Spinal cord (tissue), 10 donors: ENCODE measurements around the gene DNAH8. TPM values are rescaled to one million over a fixed set of nuclear protein-coding genes. Genes with fewer than 3 reads are reported as not detected.

Experiments used
- DNase-seq, 6 donors: peaks; one replicate each; pipeline versions ENCODE4 v3.0.0 to v3.0.0-alpha.2; 2013 to 2015; ENCODE audit warnings: low spot score in 6 of 6, low read depth in 4 of 6
- H3K27ac ChIP-seq: one replicate; pipeline ENCODE4 v1.5.1; 2013; ENCODE audit warnings: low read depth, low read length, control low read depth
- H3K27me3 ChIP-seq: one replicate; pipeline ENCODE4 v1.6.1; 2013; ENCODE audit warnings: low read length; ENCODE audit not compliant: control insufficient read depth, insufficient read depth
- H3K36me3 ChIP-seq: one replicate; pipeline ENCODE4 v1.6.1; 2013; ENCODE audit warnings: low read length; ENCODE audit not compliant: control insufficient read depth, insufficient read depth
- H3K4me1 ChIP-seq: one replicate; pipeline ENCODE4 v1.6.1; 2013; ENCODE audit warnings: low read length; ENCODE audit not compliant: control insufficient read depth, insufficient read depth
- H3K4me3 ChIP-seq: one replicate; pipeline ENCODE4 v1.5.1; 2013; ENCODE audit warnings: low read depth, low read length, control low read depth
- H3K9me3 ChIP-seq: one replicate; pipeline ENCODE4 v1.6.1; 2013; ENCODE audit warnings: low read length; ENCODE audit not compliant: control insufficient read depth, insufficient read depth
- WGBS: methylation state at CpG from one replicate; pipeline ENCODE4 v1.1.5; 2013; ENCODE audit warnings: missing lambda C conversion rate; ENCODE audit not compliant: insufficient coverage; 5-methylcytosine and 5-hydroxymethylcytosine counted together
- polyA plus RNA-seq, 2 donors: library from polyadenylated mRNA; unstranded; fragments of 120-200 nt; gene quantifications; one replicate each; pipeline ENCODE4 v1.2.1, GENCODE V29; 2013; ENCODE audit not compliant: insufficient read length in 2 of 2
- total RNA-seq, 2 donors: library from RNA; depleted of rRNA in 1 of 2; stranded (reverse); fragments of 120-200 nt in 1 of 2; fragments of >200 nt in 1 of 2; gene quantifications; one replicate each; pipeline versions ENCODE4 v1.2.3 to v1.2.4, GENCODE V29; 2013 to 2014
- donor health status: healthy.

The DNAH8 gene
- total and polyA plus RNA-seq, 4 donors, result 0.03 to 0.17 (median 0.08) TPM

- Histone ChIP-seq H3K9me3 (no peaks in the 10 kb centered on the region), H3K4me1 (peaks cover 3% of the 10 kb centered on the region), H3K27me3 (no peaks in the 10 kb centered on the region), H3K4me3 (no peak overlapping the region), H3K27ac (no peak overlapping the region), H3K36me3 (no peaks in the 10 kb centered on the region)
- WGBS, result no CpG with 5 or more reads among the region's 1 CpG
- no peak for DNase-seq
Observed at GRCh38 chr6:38944655-38945279, 229.7 kb downstream of the DNAH8 start.

DNA sequence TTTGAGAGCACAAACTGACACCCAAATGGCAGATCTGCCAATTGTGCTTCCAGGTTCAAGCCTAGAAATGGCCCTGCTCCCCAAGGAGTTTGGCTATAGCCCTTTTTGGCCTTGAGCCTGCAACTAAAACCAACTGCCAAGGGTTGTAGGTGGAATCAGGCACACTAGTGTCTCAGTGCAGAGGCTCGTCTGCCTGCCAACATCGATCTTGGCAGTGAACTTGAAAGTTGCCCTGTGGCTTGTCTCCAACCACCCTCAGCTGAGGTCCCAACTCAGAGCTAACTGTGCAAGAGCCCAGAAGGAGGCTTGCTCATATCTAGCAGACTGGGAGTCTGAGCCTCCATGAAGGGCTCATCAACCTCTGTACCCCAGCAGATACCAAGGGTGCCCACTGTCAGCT is 240.8 kb downstream of the DNAH8 start:
- WGBS, result 90% methylated on average over 2 of the region's 2 CpGs
- H3K4me3 ChIP-seq, result no peak overlapping the region
- DNase-seq, result peak in 1 of 6 donors; percentile 60
- H3K27ac ChIP-seq, result no peak overlapping the region
- H3K9me3 ChIP-seq, result no peaks in the 10 kb centered on the region
- peaks cover 8% of the 10 kb centered on the region for H3K4me1 ChIP-seq
- H3K27me3 ChIP-seq, result no peaks in the 10 kb centered on the region
- H3K36me3 ChIP-seq, result no peaks in the 10 kb centered on the region

DNA sequence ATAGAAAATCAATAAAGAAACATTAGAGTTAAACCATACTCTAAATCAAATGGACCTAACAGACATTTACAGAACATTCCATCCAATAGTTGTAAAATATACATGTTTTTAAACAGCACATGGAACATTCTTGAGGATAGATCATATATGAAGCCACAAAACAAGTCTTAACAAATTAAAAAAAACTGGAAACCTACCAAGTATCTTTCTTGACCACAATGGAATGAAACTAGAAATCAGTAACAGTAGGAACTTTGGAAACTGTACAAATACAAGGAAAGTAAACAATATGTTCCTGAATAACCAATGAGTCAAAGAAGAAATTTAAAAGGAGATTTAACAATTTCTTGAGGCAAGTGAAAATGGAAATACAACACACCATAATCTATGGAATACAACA is 242.3 kb downstream of the DNAH8 start:
- peaks cover 8% of the 10 kb centered on the region for H3K4me1 ChIP-seq
- no peak overlapping the region for H3K4me3 ChIP-seq
- H3K27ac ChIP-seq, result no peak overlapping the region
- no peaks in the 10 kb centered on the region for H3K27me3 ChIP-seq
- DNase-seq, result no peak
- H3K36me3 ChIP-seq, result no peaks in the 10 kb centered on the region
- H3K9me3 ChIP-seq, result no peaks in the 10 kb centered on the region

DNA sequence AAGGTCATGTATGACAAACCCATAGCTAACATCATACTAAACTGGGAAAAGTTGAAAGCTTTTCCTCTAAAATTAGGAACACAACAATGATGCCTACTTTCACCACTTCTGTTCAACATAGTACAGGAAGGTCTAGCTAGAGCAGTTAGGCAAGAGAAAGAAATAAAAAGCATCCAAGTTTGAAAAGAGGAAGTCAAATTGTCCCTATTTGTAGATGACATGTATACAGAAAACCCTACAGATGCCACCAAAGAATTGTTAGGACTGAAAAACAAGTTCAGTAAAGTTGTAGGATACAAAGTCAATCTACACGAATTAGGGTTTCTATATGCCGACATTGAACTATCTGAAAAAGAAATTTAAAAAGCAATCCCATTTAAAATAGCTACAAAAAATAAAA is 244.0 kb downstream of the DNAH8 start:
- H3K4me3 ChIP-seq, result no peak overlapping the region
- no CpG with 5 or more reads among the region's 2 CpGs for WGBS
- H3K9me3 ChIP-seq, result no peaks in the 10 kb centered on the region
- H3K36me3 ChIP-seq, result no peaks in the 10 kb centered on the region
- DNase-seq, result no peak
- H3K27me3 ChIP-seq, result no peaks in the 10 kb centered on the region
- H3K27ac ChIP-seq, result no peak overlapping the region
- H3K4me1 ChIP-seq, result peaks cover 8% of the 10 kb centered on the region

GRCh38 chr6:38968702-38969149 is 253.6 kb downstream of the DNAH8 start:
- no peak overlapping the region for H3K27ac ChIP-seq
- no peak overlapping the region for H3K4me3 ChIP-seq
- H3K36me3 ChIP-seq, result no peaks in the 10 kb centered on the region
- H3K27me3 ChIP-seq, result no peaks in the 10 kb centered on the region
- DNase-seq, result no peak
- no peaks in the 10 kb centered on the region for H3K9me3 ChIP-seq
- no peaks in the 10 kb centered on the region for H3K4me1 ChIP-seq

DNA sequence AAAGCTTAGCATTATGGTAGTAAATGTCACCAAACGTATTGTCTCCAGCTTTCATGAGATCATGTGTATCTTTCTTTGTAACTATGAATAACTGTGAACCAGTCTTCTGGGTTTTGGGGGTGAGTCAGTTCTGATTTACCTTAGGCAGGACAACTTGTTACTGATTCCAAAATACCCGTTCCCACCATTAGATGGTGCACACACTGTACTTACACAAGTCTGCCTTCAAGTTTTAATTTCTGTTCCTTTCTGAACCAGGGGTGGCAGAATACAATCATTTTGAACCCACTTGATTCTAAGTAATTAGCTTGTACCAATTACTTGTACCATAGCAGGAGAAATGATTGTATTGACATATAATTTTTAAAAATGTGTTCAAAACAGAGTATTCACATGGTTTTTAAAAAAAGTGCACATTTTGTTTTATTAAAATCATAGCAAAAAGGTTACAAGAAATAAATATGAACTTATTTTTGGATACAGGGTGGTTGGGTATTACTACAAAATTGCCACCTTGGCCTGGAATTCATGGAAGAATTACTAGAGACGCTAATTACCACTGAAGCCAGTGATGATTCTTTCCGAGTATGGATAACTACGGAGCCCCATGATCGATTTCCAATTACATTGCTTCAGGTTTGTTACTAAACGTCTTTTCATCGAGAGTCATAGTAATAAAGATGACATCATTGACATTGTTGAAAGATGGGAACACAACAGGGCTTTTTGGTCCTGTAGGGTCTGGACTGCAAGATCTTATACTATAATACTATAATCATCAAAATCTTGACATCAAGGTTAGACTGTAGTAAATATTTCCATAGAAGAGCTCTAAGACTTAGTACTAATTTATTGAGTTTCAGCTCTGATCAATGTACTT is 258.3 kb downstream of the DNAH8 start:
- H3K27ac ChIP-seq, result no peak overlapping the region
- no peaks in the 10 kb centered on the region for H3K27me3 ChIP-seq
- peak; percentile 18 to 94 (median 57) for DNase-seq
- H3K36me3 ChIP-seq, result no peaks in the 10 kb centered on the region
- no peaks in the 10 kb centered on the region for H3K9me3 ChIP-seq
- no peak overlapping the region for H3K4me3 ChIP-seq
- peaks cover 5% of the 10 kb centered on the region for H3K4me1 ChIP-seq
- WGBS, result 73% methylated on average over 5 of the region's 8 CpGs

- Histone ChIP-seq H3K4me1 (peaks cover 5% of the 10 kb centered on the region), H3K27me3 (no peaks in the 10 kb centered on the region), H3K4me3 (no peak overlapping the region), H3K9me3 (no peaks in the 10 kb centered on the region), H3K27ac (no peak overlapping the region), H3K36me3 (no peaks in the 10 kb centered on the region)
- 86% methylated on average over 2 of the region's 7 CpGs for WGBS
- DNase-seq, result peak in 1 of 6 donors; percentile 23
Observed at GRCh38 chr6:38974389-38975151, 259.5 kb downstream of the DNAH8 start.

DNA sequence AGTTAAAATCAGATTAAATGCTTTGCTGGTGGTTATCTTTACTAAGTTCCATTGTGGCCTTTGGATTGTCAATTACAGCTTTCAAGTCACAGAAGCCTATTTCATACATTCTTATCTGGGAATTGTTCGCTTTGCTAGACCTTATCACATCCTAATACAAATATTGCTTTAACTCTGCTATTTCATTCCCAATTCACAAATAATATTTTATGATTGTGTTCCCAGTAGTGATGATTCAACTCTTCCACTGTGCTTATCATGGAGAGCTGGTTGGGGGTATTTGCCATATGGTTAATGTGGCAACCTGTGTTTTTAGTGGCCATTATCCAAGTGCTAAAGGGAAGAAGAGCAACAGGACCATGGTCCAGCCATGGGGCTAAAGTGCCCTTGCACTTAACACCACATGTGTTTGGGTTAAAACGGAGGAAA is 260.5 kb downstream of the DNAH8 start:
- H3K27me3 ChIP-seq, result no peaks in the 10 kb centered on the region
- H3K4me1 ChIP-seq, result peaks cover 5% of the 10 kb centered on the region
- peak in 1 of 6 donors; percentile 55 for DNase-seq
- WGBS, result no CpG with 5 or more reads among the region's 2 CpGs
- H3K36me3 ChIP-seq, result no peaks in the 10 kb centered on the region
- no peaks in the 10 kb centered on the region for H3K9me3 ChIP-seq
- no peak overlapping the region for H3K27ac ChIP-seq
- no peak overlapping the region for H3K4me3 ChIP-seq

DNA sequence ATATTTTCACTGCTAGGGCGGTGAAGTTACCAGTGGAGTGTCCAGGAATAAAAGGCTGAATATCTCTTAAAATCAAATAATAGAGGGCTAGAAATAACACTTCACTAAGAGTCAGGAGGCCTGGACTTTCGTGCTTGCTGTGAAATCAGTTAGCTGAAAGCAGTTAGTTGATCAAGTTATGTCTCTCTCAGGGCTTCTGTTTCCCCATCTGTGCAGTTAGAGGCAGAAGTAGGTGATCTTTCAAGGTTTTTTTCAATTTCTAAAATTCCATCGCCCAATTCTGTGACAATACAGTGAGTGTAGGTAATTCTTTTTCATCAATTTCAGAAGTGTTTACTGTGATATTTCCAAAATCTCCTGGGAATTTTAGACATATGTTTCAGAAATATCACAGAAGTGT is 260.9 kb downstream of the DNAH8 start:
- Histone ChIP-seq H3K27me3 (no peaks in the 10 kb centered on the region), H3K27ac (no peak overlapping the region), H3K4me3 (no peak overlapping the region), H3K9me3 (no peaks in the 10 kb centered on the region), H3K4me1 (peaks cover 5% of the 10 kb centered on the region), H3K36me3 (no peaks in the 10 kb centered on the region)
- DNase-seq, result peak in 2 of 6 donors; percentile 29 to 55
- WGBS, result no CpG with 5 or more reads among the region's 3 CpGs
